OCI-LY1 (cell line): ENCODE results near the gene MCOLN1.

ENCODE experiments used
- EZH2 ChIP-seq: fragments of 200-600 bp; sonication (generic), shearing (Covaris generic); IDR thresholded peaks from 2 replicates; pipeline ENCODE4 v1.8.0; 2017; ENCODE audit warnings: borderline replicate concordance, mixed run types, mild to moderate bottlenecking, antibody characterized with exemption, low read length, moderate library complexity, mixed read lengths
- TF ChIP-seq, protein P1 (sequence below): fragments of 200-600 bp; sonication (generic), shearing (Covaris generic); IDR thresholded peaks from 2 replicates; pipeline ENCODE4 v1.5.1; 2017; ENCODE audit warnings: mild to moderate bottlenecking, antibody characterized with exemption, low read length, moderate library complexity, mixed read lengths

DNA sequence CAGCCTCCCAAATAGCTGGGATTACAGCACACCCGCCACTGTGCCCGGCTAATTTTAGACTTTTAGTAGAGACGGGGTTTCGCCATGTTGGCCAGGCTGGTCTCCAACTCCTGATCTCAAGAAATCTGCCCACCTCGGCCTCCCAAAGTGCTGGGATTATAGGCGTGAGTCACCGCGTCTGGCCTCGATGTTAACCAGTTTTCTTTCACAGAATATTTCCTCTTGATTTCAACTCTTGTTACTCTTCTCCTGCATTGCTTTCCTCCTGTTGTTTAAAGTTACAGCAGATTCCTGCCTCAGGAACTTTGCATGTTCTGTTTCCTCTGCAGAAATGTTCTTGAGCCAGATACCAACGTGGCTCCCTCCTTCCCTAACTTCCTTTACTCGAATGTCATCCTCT, 29.9 kb upstream of the MCOLN1 start:
- TF ChIP-seq, protein P1, sequence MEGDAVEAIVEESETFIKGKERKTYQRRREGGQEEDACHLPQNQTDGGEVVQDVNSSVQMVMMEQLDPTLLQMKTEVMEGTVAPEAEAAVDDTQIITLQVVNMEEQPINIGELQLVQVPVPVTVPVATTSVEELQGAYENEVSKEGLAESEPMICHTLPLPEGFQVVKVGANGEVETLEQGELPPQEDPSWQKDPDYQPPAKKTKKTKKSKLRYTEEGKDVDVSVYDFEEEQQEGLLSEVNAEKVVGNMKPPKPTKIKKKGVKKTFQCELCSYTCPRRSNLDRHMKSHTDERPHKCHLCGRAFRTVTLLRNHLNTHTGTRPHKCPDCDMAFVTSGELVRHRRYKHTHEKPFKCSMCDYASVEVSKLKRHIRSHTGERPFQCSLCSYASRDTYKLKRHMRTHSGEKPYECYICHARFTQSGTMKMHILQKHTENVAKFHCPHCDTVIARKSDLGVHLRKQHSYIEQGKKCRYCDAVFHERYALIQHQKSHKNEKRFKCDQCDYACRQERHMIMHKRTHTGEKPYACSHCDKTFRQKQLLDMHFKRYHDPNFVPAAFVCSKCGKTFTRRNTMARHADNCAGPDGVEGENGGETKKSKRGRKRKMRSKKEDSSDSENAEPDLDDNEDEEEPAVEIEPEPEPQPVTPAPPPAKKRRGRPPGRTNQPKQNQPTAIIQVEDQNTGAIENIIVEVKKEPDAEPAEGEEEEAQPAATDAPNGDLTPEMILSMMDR: no peak
- TF ChIP-seq EZH2: no peak
